ENCODE results near the gene EEPD1. TPM values are rescaled to one million over a fixed set of nuclear protein-coding genes. Genes with fewer than 3 reads are reported as not detected.

The EEPD1 gene
- total RNA-seq, 1 experiment from 2014 or later: 0.70 TPM

- H3K36me3 Mint-ChIP-seq (ENCODE audit: insufficient read depth, unreplicated experiment): no peaks in the 10 kb centered on the region
- POLR2A ChIA-PET: no interaction called here
- no peak overlapping the region for H3K27ac Mint-ChIP-seq (ENCODE audit: low read depth, unreplicated experiment)
- no peaks in the 10 kb centered on the region for H3K27me3 Mint-ChIP-seq (ENCODE audit: insufficient read depth, unreplicated experiment)
- TF ChIP-seq CTCF (IDR thresholded peaks at IDR 0.05; ENCODE audit: unreplicated experiment): no peak
- H3K4me1 Mint-ChIP-seq (ENCODE audit: insufficient read depth, unreplicated experiment): no peaks in the 10 kb centered on the region
- no TSS peak for BruUV-seq (replicated peaks)
- CTCF ChIA-PET: interaction anchor here (1.2 kb wide), 1 partner anchor 81 kb away, joined by 4 read pairs; no protein-coding TSS in a partner anchor
- no peaks in the 10 kb centered on the region for H3K9me3 Mint-ChIP-seq (ENCODE audit: unreplicated experiment)
- no peak overlapping the region for H3K4me3 Mint-ChIP-seq (ENCODE audit: unreplicated experiment)
- no peak for DNase-seq (ENCODE audit: unreplicated experiment)
- intact Hi-C loops (cut with micrococcal nuclease): no loop called here
Measured at GRCh38 chr7:36210291-36210922, 57.4 kb downstream of the EEPD1 start.

GRCh38 chr7:36214608-36215456 lies 61.8 kb downstream of the EEPD1 start:
- TF ChIP-seq CTCF (IDR thresholded peaks at IDR 0.05; ENCODE audit: unreplicated experiment): no peak
- no peak overlapping the region for H3K4me3 Mint-ChIP-seq (ENCODE audit: unreplicated experiment)
- H3K27ac Mint-ChIP-seq (ENCODE audit: low read depth, unreplicated experiment): no peak overlapping the region
- H3K4me1 Mint-ChIP-seq (ENCODE audit: insufficient read depth, unreplicated experiment): no peaks in the 10 kb centered on the region
- CTCF ChIA-PET: interaction anchor here (0.8 kb wide), 1 partner anchor 180 kb away, joined by 3 read pairs; no protein-coding TSS in a partner anchor
- no peak for DNase-seq (ENCODE audit: unreplicated experiment)
- H3K36me3 Mint-ChIP-seq (ENCODE audit: insufficient read depth, unreplicated experiment): no peaks in the 10 kb centered on the region
- H3K9me3 Mint-ChIP-seq (ENCODE audit: unreplicated experiment): no peaks in the 10 kb centered on the region
- intact Hi-C loops (cut with micrococcal nuclease): no loop called here
- H3K27me3 Mint-ChIP-seq (ENCODE audit: insufficient read depth, unreplicated experiment): peaks cover 9% of the 10 kb centered on the region
- BruUV-seq (replicated peaks): no TSS peak
- POLR2A ChIA-PET: interaction anchor here (0.6 kb wide), 1 partner anchor 167 kb away, joined by 5 read pairs; no protein-coding TSS in a partner anchor

- no peak overlapping the region for H3K27ac Mint-ChIP-seq (ENCODE audit: low read depth, unreplicated experiment)
- no peaks in the 10 kb centered on the region for H3K36me3 Mint-ChIP-seq (ENCODE audit: insufficient read depth, unreplicated experiment)
- no TSS peak for BruUV-seq (replicated peaks)
Measured at GRCh38 chr7:36215457-36215765, 62.4 kb downstream of the EEPD1 start.

More at GRCh38 chr7:36215457-36215765, 62.4 kb downstream of the EEPD1 start:
- intact Hi-C loops (cut with micrococcal nuclease): no loop called here
- ChIA-PET POLR2A (interaction anchor here (0.6 kb wide), 1 partner anchor 167 kb away, joined by 5 read pairs; no protein-coding TSS in a partner anchor), CTCF (interaction anchor here (0.5 to 0.8 kb wide), 2 partner anchors 180 to 298 kb away, joined by 3 to 6 read pairs; no protein-coding TSS in a partner anchor)
- H3K27me3 Mint-ChIP-seq (ENCODE audit: insufficient read depth, unreplicated experiment): peaks cover 14% of the 10 kb centered on the region
- H3K4me3 Mint-ChIP-seq (ENCODE audit: unreplicated experiment): no peak overlapping the region
- DNase-seq (ENCODE audit: unreplicated experiment): no peak
- H3K4me1 Mint-ChIP-seq (ENCODE audit: insufficient read depth, unreplicated experiment): no peaks in the 10 kb centered on the region
- TF ChIP-seq CTCF (IDR thresholded peaks at IDR 0.05; ENCODE audit: unreplicated experiment): no peak
- no peaks in the 10 kb centered on the region for H3K9me3 Mint-ChIP-seq (ENCODE audit: unreplicated experiment)

Data from MCF 10A (cell line).